ENCODE results near the gene NYAP1. TPM values are rescaled to one million over a fixed set of nuclear protein-coding genes. Genes with fewer than 3 reads are reported as not detected.

NYAP1 gene
- total RNA-seq, 2 experiments from 2014 or later, result 0.66 to 0.75 TPM

GRCh38 chr7:100464210-100464660, 19.5 kb upstream of the NYAP1 start, which contains the start of gene SPACDR:
TSS of gene SPACDR (minus strand) at chr7:100464260. CDS start at chr7:100464025, 235 bp downstream.
- Mint-ChIP-seq H3K4me3 (no peak within 1 kb of the TSS), H3K27ac (no peak within 1 kb of the TSS), H3K4me1 (ENCODE audit: low read depth) (peaks cover 3% of the 10 kb centered on the region), H3K27me3 (no peaks in the 10 kb centered on the region), H3K9me3 (no peaks in the 10 kb centered on the region), H3K36me3 (ENCODE audit: low read depth) (peaks cover 61% of the 10 kb centered on the region)
- H3K36me3 ChIP-seq (ENCODE audit: insufficient read depth, low read length), result peaks cover 63% of the 10 kb centered on the region
- intact Hi-C loops (cut with DNase I, micrococcal nuclease), result loop anchor here in 1 of 2 experiments (10.0 kb wide), 1 partner anchor 591 kb away; no protein-coding TSS in a partner anchor
- H3K4me1 ChIP-seq (ENCODE audit: insufficient read depth, low read length), result peaks cover 13% of the 10 kb centered on the region
- H3K9me3 ChIP-seq (ENCODE audit: control insufficient read depth in 1 of 2, insufficient read depth in 1 of 2, low read length in 2 of 2), result no peaks in the 10 kb centered on the region
- TF ChIP-seq, protein P1, sequence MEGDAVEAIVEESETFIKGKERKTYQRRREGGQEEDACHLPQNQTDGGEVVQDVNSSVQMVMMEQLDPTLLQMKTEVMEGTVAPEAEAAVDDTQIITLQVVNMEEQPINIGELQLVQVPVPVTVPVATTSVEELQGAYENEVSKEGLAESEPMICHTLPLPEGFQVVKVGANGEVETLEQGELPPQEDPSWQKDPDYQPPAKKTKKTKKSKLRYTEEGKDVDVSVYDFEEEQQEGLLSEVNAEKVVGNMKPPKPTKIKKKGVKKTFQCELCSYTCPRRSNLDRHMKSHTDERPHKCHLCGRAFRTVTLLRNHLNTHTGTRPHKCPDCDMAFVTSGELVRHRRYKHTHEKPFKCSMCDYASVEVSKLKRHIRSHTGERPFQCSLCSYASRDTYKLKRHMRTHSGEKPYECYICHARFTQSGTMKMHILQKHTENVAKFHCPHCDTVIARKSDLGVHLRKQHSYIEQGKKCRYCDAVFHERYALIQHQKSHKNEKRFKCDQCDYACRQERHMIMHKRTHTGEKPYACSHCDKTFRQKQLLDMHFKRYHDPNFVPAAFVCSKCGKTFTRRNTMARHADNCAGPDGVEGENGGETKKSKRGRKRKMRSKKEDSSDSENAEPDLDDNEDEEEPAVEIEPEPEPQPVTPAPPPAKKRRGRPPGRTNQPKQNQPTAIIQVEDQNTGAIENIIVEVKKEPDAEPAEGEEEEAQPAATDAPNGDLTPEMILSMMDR (IDR thresholded peaks at IDR 0.05), result no peak
- no peak for ATAC-seq (ENCODE audit: poor library complexity)
- H3K27ac ChIP-seq (ENCODE audit: low read depth in 1 of 2, low read length in 2 of 2), result no peak within 1 kb of the TSS
- DNase-seq, result no peak
- H3K27me3 ChIP-seq (ENCODE audit: control insufficient read depth in 1 of 2, insufficient read depth in 2 of 2, low read length in 2 of 2), result no peaks in the 10 kb centered on the region
- CTCF ChIA-PET, result interaction anchor here (1.2 kb wide), 1 partner anchor 96 kb away, joined by 9 read pairs; no protein-coding TSS in a partner anchor
- H3K4me3 ChIP-seq (ENCODE audit: low read length), result no peak within 1 kb of the TSS
- POLR2A ChIA-PET, result interaction anchor here (1.1 to 2.0 kb wide), 3 partner anchors 9 to 31 kb away, joined by 3 to 5 read pairs (median 4); no protein-coding TSS in a partner anchor

- H3K27ac Mint-ChIP-seq, result no peak overlapping the region
- intact Hi-C loops (cut with DNase I, micrococcal nuclease), result loop anchor here in 1 of 2 experiments (10.0 kb wide), 1 partner anchor 590 kb away; no protein-coding TSS in a partner anchor
- H3K27me3 Mint-ChIP-seq, result no peaks in the 10 kb centered on the region
- peaks cover 60% of the 10 kb centered on the region for H3K36me3 Mint-ChIP-seq (ENCODE audit: low read depth)
- no peak overlapping the region for H3K4me3 Mint-ChIP-seq
- no peaks in the 10 kb centered on the region for H3K9me3 ChIP-seq (ENCODE audit: control insufficient read depth in 1 of 2, insufficient read depth in 1 of 2, low read length in 2 of 2)
- DNase-seq (no peak), ATAC-seq (ENCODE audit: poor library complexity) (no peak)
- no peaks in the 10 kb centered on the region for H3K27me3 ChIP-seq (ENCODE audit: control insufficient read depth in 1 of 2, insufficient read depth in 2 of 2, low read length in 2 of 2)
- no peak overlapping the region for H3K4me3 ChIP-seq (ENCODE audit: low read length)
- TF ChIP-seq, protein P1 (IDR thresholded peaks at IDR 0.05), result no peak
- peaks cover 64% of the 10 kb centered on the region for H3K36me3 ChIP-seq (ENCODE audit: insufficient read depth, low read length)
- POLR2A ChIA-PET, result interaction anchor here (1.1 to 2.1 kb wide), 3 partner anchors 9 to 31 kb away, joined by 4 to 7 read pairs (median 5); partner anchors contain the start of gene PPP1R35
- H3K4me1 Mint-ChIP-seq (ENCODE audit: low read depth), result peaks cover 6% of the 10 kb centered on the region
- H3K9me3 Mint-ChIP-seq, result no peaks in the 10 kb centered on the region
- H3K27ac ChIP-seq (ENCODE audit: low read depth in 1 of 2, low read length in 2 of 2), result no peak overlapping the region
- H3K4me1 ChIP-seq (ENCODE audit: insufficient read depth, low read length), result peaks cover 18% of the 10 kb centered on the region
- CTCF ChIA-PET, result interaction anchor here (0.7 to 1.2 kb wide), 2 partner anchors 95 to 261 kb away, joined by 3 to 9 read pairs; no protein-coding TSS in a partner anchor
Measured at GRCh38 chr7:100464791-100465190, 18.9 kb upstream of the NYAP1 start.

- Histone ChIP-seq H3K4me1 (ENCODE audit: insufficient read depth, low read length) (peaks cover 18% of the 10 kb centered on the region), H3K9me3 (ENCODE audit: control insufficient read depth in 1 of 2, insufficient read depth in 1 of 2, low read length in 2 of 2) (no peaks in the 10 kb centered on the region), H3K36me3 (ENCODE audit: insufficient read depth, low read length) (peaks cover 67% of the 10 kb centered on the region), H3K4me3 (ENCODE audit: low read length) (no peak overlapping the region), H3K27me3 (ENCODE audit: control insufficient read depth in 1 of 2, insufficient read depth in 2 of 2, low read length in 2 of 2) (no peaks in the 10 kb centered on the region), H3K27ac (ENCODE audit: low read depth in 1 of 2, low read length in 2 of 2) (no peak overlapping the region)
- Mint-ChIP-seq H3K27me3 (no peaks in the 10 kb centered on the region), H3K4me1 (ENCODE audit: low read depth) (peaks cover 11% of the 10 kb centered on the region), H3K27ac (no peak overlapping the region), H3K4me3 (no peak overlapping the region), H3K36me3 (ENCODE audit: low read depth) (peaks cover 65% of the 10 kb centered on the region), H3K9me3 (no peaks in the 10 kb centered on the region)
- DNase-seq (no peak), ATAC-seq (ENCODE audit: poor library complexity) (no peak)
- intact Hi-C loops (cut with DNase I, micrococcal nuclease), result loop anchor here in 1 of 2 experiments (10.0 kb wide), 1 partner anchor 590 kb away; no protein-coding TSS in a partner anchor
- ChIA-PET POLR2A (interaction anchor here (0.8 to 2.1 kb wide), 4 partner anchors 10 to 317 kb away, joined by 3 to 7 read pairs (median 4); partner anchors contain the start of genes LAMTOR4 and PPP1R35), CTCF (interaction anchor here (0.7 to 1.2 kb wide), 2 partner anchors 95 to 261 kb away, joined by 3 to 9 read pairs; no protein-coding TSS in a partner anchor)
- TF ChIP-seq, protein P1 (IDR thresholded peaks at IDR 0.05), result no peak
Measured at GRCh38 chr7:100465299-100465698, 18.4 kb upstream of the NYAP1 start.

All from CD4-positive, alpha-beta T cell (primary cell).